CD4-positive, alpha-beta T cell treated with Interleukin-6 at 100 ng/mL for 8 hours (primary cell): ENCODE data around the gene LHX2.
"Not testable (repeated sequence)": the region's sequence is repeated elsewhere in the genome, so short reads cannot be mapped to it uniquely, and the experiment has no call there.

Source experiments
- DNase-seq: peaks from one replicate; pipeline ENCODE4 v3.0.0-alpha.2; 2020; ENCODE audit warnings: mixed read lengths, low spot score

LHX2 gene

DNA sequence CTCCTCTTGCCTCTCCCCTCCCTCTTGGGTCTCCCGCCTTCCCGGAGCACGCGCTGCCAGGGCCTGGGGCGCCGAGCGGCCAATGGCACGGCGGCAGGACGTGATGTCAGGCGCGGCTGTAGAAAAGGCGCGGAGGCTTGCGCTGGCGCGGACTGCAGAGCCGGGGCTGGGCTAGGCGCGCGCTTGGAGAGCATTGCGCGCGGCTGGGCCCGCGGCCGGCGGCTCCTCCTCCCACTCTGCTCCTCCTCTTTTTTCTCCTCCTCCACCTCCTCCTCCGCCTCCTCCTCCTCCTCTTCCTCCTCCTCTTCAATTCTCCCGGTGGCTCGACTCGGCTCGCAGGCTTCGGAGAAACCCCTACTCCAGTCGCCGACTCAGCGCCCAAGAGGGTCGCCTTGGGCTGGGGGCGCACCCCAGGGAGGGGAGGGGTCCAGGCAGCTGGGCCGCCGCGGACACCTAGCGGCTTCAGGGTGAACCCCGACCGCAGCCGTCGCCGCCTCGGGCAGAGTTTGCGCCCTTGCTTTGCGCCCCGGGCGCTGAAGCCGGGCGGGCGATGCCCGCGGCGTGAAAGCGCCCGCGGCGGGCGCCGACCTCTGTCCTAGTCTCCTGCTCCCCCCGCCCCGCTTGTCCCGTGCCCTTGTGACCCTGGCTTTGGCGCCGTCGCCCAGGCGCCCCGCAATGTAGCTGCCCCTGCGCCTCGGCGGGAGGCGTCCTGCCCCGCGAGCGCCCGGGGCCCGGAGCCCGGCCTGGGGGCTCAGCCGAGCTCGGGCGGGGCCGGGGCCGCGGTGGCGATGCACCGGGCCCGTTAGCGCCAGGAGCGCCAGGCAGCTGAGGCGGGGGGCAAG, at the start of gene LHX2:
Gene LHX2 (plus strand): TSS at position 309 of the 842 bp plus-strand sequence. CDS start 581 bp downstream, outside the sequence.
- DNase-seq, result no peak

DNA sequence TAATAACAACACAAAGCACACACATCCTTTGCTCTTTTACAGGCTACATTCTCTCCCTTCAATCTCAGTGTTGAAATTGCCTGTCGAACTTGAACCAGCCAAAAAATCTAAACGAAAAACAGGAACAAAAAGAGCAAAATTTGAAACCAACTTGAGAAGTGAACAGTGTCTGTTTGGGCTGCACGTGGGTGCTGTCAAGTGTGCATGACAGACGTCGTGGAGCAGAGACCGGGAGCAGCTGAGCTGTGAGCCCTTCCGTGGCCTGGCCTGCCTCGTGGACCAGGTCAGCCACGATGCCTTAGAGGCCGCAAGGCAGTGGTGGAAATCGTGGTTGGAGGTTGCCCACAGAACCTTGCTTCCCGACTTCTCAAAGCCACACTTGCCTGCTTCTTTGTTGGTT, 46.8 kb upstream of the LHX2 start:
- DNase-seq, result no peak

DNA sequence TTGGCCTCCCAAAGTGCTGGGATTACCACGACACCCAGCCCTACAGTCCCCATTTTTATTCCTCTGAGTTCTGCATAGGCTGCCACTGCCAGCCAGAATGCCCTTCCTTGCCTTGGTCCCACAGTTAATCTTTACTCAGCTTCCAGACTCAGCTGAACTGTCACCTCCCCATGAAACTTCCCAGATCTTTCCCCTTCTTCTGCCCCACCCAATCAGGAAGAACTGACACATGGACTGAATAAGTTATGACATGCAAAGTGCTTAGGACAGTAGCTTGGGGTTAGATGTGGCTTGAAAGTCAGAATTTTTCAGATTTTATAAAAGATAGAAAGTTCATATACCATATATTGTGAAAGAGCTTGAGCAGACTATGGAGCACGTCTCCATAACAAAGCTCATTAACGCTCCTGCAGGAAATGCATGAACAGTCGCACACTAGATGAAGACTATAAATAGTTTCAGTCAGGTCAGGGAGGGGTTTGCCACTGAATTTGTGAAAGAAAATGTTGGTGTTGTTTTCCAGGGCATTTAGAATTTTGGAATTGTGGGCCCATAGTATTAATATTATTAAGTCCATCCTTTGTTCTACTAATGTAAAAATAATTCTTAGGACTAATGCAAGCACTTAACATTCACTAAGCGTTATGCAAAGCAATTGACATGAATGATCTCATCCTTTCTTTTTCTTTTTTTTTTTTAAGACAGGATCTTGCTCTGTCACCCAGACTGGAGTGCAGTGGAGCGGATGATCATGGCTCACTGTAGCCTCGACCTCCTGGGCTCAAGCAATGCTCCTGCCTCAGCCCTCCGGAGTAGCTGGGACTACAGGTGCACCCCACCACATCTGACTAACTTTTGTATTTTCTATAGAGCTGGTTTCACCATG, 45.5 kb upstream of the LHX2 start:
- no peak for DNase-seq

DNA sequence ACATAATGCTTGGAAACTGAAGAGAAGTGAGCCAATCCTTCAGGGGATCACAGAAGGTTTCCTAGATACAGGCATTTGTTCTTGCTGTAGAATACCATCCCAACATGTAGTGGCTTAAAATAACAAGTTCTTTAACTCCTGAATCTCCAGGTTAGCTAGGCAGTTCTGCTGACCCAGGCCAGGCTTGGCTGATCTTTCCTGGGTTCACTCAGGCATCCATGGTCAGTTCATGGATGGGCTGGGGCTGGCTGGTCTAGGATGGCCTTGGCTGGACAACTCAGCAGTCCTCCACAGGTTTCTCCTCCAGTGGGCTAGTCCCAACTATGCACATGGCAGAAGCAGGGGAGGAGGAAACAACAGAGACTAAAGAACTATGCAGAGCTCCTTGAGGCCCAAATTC, 44.2 kb upstream of the LHX2 start:
- no peak for DNase-seq

DNA sequence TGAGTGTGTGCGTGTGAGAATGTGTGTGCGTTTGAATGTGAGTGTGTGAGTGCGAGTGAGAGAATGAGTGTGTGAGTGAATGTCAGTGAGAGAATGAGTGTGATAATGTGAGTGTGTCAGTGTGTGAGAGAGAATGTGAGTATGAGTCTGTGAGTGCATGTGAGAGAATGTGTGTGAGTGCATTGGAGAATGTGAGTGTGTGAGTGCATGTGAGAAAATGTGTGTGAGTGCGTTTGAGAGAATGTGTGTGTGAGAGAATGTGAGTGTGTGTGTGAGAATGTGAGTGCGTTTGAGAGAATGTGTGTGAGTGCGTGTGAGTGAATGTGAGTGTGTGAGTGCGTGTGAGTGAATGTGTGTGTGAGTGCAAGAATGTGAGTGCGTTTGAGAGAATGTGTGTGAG, 39.0 kb upstream of the LHX2 start:
- DNase-seq, result no peak

DNA sequence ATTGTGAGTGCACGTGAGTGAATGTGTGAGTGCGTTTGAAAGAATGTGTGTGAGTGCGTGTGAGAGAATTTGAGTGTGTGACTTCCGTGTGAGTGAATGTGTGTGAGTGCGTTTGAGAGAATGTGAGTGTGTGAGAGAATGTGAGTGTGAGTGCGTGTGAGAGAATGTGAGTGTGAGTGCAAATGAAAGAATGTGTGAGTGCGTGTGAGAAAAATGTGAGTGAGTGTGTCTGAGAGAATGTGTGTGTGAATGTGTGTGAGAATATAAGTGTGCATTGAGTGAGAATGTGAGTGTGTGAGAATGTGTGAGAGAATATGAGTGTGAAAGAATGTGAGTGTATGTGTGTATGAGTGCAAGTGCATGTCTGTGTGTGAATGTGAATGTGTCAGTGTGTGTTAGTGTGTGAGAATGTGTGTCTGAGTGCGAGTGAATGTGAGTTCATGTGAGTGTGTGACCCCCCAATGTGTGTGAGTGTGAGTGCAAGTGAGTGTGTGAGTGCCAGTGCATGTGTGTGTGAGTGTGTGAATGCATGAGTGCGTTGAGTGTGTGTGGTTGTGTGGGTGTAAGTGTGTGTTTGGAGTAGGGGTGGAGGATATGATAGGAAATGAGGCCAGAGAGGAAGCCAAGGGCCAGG, 37.9 kb upstream of the LHX2 start:
- no peak for DNase-seq

GRCh38 chr9:123974471-123974870, 37.1 kb upstream of the LHX2 start:
- DNase-seq, result no peak

GRCh38 chr9:123975871-123976270, 35.7 kb upstream of the LHX2 start:
- no peak for DNase-seq

DNA sequence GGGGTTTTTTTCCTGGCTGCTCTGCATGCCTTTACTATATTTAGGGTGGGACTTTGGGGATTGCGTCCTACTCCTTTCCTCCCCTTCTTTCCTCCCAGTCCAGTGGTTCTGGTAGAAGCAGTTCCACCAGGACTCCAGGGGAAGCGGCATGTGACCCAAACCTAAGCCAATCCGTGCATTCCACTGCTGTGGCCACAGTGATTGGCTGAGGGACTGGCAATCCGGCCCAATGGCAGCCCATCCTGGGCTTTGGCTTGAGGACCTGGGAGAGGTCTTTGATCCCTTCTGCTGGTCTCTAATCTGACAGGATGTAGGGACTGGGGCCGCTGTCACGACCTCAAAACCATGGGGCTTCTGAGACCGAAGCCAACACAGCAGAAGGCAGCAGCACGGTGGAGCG, 35.0 kb upstream of the LHX2 start:
- DNase-seq, result not testable (repeated sequence)

- no peak for DNase-seq
These were observed 32.6 kb upstream of the LHX2 start for GRCh38 chr9:123978981-123979380.

DNA sequence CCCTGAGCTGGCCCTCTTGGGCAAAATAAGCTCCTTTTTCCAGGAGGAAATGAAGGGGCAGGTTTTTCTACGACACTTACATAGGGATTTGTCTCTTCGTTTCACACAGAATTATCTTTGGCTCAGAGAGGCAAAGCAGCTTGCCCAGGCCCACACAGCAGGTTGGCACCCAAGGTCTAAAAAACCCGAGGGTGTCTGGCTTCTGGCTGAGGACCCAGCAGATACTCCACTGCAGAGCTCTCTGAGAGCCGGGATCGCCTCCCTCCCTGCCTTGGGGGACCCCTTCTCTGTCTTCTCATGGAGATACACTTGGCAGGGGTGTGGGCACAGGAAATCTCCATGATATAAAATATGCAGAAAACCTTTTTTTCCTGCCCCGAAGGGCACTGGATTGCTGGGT, 29.0 kb upstream of the LHX2 start:
- DNase-seq, result no peak

- DNase-seq, result no peak
These were observed 28.5 kb upstream of the LHX2 start for GRCh38 chr9:123983047-123983446.

DNA sequence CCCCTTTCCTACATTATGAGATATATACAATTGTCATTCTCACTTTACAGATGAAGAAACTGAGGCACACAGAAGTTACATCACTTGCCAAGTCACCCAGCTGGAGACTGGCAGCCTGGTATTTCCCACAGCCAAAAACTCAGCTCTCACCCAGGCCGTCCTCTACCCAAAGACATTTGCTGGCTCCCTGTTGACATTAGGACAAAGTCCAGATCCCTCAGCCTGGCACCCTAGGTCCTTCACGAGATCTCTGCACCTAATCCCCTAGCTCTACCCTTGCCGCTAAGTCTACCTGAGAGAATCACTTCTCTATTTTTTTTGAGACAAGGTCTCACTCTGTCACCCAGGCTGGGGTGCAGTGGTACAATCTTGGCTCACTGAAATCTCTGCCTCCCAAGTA, 26.8 kb upstream of the LHX2 start:
- DNase-seq, result no peak

DNA sequence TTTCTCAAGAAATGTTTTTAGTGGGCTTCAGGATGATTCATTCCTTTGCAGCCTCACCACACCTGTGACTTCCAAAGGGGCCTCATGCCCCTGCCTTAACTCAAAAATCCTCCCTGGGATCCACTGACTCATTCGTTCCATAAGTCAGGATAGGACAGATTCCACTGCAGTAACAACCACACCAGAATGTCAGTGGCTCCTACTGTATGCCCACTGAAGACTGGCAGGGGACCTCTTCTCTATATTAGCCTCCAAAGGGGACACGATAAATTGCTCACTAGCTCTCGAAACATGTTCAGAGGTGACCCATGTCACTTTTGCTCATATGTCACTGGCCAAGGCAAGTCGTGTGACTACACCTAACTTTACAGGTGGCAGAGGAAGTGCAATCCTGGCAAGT, 25.7 kb upstream of the LHX2 start:
- DNase-seq, result no peak

GRCh38 chr9:123990427-123990826, 21.1 kb upstream of the LHX2 start:
- DNase-seq, result no peak

- not testable (repeated sequence) for DNase-seq
These were observed 18.9 kb upstream of the LHX2 start for GRCh38 chr9:123992679-123993078.

DNA sequence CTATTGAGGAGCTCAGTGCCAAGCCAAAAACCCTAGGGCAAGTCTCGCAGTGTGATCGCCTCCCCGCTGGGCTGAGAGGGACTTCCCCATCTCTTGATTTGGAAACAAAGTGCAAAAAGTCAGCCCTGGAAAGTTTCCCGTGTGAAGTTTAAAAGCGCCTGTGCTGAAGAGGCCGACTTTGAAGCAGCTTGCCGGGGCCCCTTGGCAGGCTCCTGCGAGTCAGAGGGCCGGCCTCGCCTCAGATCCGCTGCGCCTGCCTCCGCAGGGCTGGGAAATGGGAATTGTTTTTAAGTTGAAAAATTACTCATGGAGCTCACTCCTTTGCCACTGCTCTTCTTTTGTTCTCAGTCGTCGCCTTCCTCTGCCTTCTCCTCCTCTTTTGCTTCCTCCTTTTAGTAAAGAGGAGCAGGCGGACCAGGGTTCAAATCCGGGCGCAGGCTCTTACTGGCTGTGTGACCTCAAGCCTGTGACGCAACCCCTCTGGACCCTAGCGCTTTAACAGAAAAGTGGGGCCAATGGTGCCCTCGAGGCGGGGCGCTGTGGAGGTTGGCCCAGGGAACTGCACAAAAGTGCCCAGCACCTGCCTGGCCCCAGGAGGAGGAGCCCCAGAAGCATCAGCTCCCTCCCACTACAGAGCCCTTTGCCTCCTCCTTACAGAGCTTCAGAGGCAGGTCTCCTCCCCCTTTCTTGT, 14.7 kb upstream of the LHX2 start:
- DNase-seq, result no peak

DNA sequence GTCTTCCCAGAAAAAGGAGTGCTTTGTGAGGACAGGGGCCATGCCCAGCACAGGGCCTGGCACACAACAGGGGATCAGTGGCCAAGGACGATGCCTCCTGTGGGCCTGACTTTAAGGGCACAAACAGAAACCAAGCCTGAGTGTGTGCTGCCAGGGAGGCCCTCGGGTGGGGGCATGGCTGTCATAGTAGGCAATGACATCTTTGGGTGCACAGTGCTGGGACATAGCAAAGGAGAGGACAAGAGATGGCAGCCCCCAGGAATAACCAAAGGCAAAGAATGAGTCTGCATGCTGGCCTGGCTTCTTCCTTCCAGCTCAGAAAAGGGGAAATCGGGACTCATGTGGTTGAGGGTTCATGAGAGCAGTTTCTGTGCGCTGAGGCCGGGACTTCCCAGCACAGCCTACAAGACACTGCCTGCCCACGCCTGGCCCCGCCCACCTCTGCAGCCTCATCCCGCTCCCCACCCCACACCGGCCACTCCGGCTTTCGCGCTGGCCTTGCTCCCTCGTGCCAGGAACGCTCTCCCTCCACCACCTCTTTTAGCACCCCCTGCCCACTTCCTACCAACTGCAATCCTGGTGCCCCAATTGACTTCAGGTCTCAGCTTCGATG, 13.8 kb upstream of the LHX2 start:
- no peak for DNase-seq

DNA sequence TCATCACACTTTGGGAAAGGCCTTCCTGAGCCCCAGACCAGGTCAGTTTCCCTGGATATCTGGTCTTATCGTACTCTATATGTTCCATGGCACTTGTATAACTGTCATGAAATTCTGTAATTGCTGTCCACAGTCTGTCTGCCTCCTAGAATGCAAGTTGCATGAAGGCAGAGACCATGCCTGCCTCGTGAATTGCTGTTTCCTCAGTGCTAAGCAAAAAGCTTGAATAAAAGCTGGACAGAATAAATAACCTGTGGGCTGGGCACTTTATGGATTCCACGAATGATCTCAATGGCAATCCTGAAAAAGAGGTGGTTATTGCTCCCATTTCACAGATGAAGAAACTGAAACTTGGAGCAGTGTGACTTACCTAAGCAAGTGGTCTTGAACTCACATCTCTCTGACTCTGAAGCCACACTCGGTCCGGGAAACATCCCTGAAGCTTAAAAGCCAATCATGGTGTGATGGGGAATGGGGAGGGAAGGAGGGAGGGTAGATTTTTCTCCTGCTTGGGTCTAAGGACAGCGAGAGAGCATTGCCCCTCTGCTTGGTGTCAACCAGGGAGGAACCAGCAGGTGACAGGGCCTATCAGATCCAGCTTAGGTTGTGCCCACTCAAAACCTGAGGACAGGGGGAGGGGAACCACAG, 13.2 kb upstream of the LHX2 start:
- no peak for DNase-seq

GRCh38 chr9:123998970-123999621, 12.5 kb upstream of the LHX2 start:
- no peak for DNase-seq

DNA sequence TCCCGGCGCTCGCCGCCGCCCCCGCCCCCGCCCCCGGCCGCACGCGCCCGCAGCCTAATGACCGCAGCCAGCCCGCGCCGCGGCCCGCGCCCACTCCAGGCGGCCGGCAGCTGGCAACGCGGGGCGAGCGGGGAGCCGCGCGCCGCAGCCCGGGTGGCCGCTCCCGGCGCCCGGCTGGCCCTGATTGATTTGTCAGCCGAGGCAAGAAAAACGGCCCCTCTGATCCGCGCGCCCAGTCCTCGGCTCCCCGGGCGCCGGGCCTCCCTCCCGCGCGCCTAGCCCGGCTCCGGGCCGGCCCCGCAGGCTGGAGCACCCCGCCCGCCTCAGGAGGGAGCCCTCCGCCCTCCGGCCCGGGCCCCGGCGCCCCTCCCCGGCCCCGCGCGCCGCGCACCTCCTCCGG, 11.9 kb upstream of the LHX2 start:
- DNase-seq, result no peak
